GM19239 (cell line): ENCODE data around the gene ZNF787.
"Not testable (repeated sequence)": the region's sequence is repeated elsewhere in the genome, so short reads cannot be mapped to it uniquely, and the experiment has no call there.

Experiments
- DNase-seq: peaks from one replicate; pipeline ENCODE4 v3.0.0; 2011; ENCODE audit warnings: low spot score; ENCODE audit not compliant: insufficient read length
- FAIRE-seq: peaks from 2 replicates; lab custom pipeline; 2011; peaks lifted over from hg19 to GRCh38; lab: Jason Lieb, UNC

ZNF787 gene

DNA sequence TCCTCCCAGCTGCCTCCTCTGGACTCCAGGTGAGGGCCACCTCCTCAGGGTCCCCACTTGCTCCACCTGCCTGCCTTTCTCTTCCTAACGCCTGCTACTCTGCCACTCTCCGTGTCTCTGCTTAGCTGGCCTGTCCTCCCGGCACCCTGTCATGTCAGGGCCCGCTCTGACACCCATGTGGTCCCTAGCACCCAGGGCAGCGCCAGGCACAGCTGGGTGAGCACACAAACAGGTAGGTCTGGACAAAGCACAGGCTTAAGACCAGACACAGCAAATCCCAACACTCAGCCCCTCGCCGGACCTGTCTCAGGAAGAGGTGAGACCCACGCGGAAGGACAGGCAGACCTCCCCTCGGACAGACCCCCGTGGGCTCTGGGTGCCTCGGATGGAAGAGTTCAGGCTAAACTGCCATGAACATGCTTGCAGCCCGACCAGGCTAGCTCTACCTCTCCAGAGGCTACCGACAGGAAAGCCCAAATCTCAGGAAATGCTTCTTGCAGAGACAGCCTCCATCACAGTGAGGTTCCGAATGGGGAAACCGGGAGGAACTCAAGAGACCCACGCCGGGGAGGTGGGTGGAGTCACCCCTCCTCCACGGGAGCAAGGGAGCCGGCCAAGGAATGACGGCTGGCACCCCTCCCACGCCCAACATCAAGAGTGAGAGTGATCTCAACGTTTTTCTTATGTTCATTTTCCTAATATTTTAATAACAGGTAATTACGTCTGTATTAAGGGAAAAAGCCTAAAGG lies 12.5 kb downstream of the ZNF787 start:
- FAIRE-seq (no peak), DNase-seq (no peak)

DNA sequence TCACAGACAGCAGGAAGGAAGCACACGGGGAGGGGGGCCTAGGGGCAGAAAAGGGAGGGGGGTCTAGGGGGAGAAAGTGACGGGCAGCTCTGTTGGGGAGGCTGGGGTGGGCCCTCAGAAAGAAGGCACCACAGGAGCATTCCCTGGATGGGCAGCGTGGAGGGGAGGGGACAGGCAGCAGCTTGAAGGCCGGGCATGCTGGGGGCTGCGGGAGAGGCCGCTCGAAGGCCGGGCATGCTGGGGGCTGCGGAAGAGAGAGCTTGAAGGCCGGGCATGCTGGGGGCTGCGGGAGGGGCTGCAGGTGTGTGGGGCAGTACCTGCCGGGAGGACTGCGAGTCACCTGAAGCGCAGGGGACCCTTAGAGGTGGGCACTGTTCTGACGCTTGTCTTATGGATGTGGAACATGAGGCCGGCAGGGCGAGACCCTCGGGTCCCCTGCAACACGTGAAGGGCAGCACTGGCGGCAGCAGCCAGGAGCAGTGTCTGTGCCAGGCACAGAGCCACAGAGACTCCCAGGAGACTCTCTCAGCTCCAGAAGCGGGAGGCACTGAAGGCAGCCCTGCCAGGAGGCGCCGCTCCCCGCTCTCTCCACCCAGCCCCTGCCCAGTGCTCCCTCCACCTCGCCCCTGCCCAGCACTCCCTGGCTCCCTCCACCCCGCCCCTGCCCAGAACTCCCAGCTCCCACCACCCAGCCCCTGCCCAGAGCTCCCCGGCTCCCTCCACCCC lies 13.3 kb downstream of the ZNF787 start:
- DNase-seq: no peak
- FAIRE-seq: no peak

DNA sequence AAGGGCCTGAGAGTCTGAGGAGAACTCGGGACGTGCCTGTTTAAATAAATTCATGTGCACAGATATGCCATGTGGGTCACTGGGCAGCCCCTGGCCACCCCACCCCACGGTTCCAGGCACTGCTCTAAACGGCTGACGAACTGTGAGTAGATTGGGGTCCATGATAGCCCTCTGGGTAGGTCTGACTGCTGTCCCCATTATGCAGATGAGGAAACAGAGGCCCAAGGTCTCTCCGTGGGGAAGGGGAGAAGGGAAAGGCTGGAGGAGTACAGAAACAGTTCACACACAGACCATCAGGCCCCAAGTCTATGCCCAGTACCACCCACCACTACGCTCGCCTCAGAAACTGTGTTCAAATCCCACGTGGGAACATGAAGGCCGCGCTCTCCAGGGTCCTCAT lies 14.1 kb downstream of the ZNF787 start:
- no peak for FAIRE-seq
- DNase-seq: no peak

DNA sequence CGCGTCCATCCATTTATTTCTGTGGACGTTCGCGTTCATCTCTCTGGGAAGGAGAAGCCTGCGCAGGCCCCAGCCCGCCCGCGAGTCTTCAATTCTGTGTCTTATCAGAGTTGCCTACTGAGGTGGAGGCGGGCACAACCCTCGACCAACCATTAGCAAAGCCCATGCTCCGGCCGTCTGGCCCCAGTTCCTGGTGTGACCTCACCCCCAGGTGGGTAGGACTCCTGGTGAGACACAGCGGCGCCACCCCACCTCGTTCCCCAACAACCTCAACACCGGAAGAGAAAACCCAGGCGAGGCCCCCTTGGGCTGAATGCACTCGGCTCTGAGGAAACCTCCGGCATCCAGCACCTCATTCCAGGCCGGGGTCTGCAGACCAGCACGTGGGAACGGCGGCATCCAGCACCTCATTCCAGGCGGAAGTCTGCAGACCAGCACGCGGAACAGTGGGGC lies 14.7 kb downstream of the ZNF787 start:
- DNase-seq (no peak), FAIRE-seq (no peak)

DNA sequence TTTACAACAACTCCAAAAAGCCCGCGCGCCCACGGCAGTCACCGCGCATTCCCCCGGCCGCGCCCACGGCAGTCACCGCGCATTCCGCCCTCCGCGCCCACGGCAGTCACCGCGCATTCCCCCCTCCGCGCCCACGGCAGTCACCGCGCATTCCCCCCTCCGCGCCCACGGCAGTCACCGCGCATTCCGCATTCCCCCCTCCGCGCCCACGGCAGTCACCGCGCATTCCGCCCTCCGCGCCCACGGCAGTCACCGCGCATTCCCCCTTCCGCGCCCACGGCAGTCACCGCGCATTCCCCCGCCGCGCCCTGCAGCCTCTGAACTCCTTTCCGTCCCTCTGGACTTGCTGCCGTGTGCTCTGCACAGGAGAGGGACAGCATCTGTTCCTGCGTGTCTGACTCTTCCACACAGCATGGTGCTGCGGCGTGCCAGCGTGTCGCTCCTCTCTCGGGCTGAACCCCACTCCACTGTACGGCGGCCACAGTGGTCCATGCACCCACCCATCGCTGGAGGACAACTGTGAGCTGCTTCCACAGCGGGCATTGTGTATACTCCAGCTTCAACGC lies 15.2 kb downstream of the ZNF787 start:
- FAIRE-seq: not testable (repeated sequence)

DNA sequence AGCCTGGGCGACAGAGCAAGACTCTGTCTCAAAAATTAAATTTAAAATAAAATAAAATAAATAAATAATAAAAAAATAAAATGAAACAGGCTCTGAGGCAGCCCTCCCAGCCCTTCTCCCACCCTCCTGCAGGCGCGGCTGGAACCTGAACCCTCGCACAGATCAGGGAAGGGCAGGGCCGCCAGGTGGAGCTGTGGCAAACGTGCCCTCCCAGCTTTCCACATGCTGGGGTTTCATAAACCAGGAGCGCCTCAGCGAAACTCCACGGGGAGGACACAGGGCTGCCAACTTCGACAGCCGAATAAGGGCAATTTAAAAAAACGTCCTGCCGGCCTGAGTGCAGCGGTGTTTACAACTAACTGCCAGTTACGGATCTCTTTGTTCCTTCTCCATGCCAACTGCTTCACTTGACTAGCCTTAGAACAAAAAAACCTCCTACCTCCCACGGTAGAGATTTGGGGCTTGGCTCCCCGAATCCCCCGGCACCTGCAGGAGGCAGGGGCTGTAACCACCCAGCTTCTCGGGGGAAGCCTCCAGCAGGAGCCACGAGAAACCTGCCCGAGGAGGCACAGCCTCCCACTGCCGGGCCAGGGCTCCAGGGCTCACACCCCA lies 15.9 kb downstream of the ZNF787 start:
- DNase-seq: peak; percentile 79

More for the DNA sequence above, 15.2 kb downstream of the ZNF787 start:
- not testable (repeated sequence) for DNase-seq

DNA sequence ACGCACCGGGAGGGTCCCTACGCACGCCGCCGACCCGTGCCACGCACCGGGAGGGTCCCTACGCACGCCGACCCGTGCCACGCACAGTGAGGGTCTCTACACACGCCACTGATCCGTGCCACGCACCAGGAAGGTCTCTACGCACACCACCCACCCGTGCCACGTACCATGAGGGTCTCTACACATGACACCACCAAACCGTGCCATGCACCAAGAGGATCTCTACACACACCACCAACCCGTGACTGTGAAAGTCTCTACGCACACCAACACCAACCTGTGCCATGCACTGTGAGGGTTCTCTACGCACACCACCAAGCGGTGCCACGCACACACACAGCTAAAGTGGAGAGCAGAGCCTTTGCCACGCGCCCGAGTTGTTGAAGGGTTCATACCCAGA lies 16.7 kb downstream of the ZNF787 start:
- no peak for FAIRE-seq
- DNase-seq: no peak

More for the DNA sequence above, 15.9 kb downstream of the ZNF787 start:
- peak; percentile 59 for FAIRE-seq

DNA sequence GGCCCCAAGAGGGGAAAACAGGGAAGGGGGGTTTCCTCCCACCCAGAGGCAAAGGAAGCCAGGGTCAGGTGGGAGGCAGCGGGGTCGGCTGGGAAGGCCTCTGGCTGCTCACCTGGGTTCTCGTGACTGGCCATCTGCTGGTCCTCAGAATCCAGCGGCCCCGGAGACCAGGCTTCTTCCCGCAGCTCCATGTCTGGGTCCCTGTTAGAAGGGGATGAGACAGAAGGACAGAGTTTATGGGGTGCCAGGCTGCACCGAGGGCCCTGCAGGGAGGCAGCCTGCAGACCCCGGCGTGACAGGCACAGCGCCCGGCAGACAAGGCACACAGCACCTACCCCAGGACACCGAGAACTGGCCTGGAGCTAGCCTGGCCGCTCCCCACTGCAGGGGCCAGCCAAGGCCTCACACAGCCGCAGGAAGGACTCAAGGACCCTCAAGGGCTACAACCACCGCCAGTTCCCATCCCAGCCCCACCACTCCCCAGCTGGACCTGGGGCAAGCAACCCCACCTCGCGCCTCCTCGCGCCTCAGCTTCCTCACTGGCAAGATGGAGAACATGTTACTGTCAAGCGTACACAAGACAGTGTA lies 18.0 kb downstream of the ZNF787 start:
- FAIRE-seq: no peak
- DNase-seq: no peak

DNA sequence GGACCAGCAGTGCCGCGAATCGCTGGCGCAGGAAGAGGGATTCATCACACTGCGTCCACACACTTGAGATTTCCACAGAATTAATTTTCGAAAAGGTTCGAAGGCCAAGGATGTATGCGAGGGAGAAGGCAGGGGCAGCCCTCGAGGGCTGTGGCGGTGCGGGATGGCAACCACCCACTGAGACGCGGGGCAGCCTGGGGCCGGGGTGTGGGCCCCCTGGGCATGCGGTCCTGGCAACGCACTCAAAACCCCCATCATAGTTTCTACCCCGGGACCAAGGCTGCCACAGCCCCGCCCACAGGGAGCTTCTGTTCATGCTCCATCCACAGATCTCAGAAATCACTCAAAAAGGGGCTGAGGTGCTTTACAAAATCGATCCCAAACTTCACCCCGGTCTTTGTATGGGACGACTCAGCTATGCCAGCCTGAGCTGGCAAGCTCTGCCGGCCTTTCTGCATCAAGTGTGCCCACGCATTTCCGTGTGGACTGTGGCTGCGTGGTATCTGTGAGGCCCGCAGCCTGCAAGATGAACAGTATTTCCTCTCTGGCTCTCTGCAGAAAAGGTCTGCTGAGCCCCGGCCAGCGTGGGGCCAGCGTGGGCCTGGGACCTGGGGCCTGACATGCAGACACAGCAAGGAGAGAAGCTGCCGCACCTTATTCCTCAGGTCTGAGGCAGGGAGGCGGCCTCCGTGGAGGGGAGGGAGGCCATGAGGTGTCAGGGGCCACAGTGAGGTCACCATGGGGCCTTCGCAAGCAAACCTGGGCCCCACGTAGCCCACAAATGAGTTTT lies 19.2 kb downstream of the ZNF787 start:
- no peak for DNase-seq
- no peak for FAIRE-seq

DNA sequence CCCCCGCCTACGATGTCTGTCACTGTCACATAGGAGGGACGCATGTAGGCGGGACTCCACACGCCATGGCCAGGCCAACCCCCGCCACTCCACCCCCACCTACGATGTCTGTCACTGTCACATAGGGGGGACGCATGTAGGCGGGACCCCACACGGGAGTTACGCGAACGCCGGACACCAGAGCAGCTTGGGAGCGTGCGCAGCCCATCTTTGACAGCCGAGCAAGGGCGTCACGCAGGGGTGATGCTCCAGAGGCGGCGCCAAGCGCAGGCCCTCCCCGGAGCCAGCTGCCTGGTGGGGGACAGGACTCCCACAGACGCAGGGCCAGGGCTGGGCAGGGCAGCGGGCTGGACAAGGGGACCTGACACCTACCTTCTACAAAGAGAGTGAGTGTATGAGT lies 20.0 kb downstream of the ZNF787 start:
- FAIRE-seq: no peak

DNA sequence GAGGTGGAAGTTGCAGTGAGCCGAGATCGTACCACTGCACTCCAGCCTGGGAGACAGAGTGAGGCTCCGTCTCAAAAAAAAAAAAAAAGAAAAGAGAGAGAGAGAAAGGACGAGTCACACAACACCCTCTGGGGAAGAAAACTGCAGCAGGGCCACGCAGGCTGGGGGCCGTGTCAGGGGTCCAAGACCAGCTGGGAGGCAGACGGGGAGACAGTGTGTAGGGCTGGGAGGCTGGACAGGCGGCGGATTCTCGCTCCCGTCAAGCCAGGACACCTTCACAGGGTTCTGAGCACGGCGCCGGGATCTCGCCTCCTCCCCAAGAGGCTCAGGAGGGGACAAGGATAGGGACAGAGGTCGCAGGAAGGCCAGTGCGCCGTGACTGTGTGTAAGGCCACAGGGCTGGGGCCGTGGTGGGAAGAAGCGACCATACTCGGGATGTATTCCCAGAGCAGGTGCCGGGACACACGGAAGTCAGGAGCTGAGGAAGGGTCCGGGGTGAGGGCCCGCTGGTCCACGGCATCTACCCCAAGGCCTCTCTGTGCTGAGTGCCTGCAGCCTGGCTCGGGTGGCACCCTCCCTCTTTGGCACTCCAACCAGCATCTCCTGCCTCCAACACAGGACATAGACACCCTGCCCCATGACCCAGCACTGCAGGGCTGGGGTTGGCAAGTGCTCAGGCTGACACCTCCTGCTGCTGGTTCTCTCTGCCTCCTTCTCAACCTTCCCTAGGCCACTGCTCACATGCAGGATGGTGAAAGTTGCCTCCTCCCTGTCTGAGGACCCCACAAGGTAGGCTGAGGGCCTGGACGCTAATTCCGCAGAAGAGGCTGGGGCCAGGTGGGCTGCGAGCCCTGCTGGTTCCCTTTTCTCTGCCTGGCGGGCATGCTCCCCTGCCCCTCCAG lies 21.2 kb downstream of the ZNF787 start:
- FAIRE-seq (no peak), DNase-seq (no peak)

More for the DNA sequence above, 20.0 kb downstream of the ZNF787 start:
- DNase-seq: no peak

DNA sequence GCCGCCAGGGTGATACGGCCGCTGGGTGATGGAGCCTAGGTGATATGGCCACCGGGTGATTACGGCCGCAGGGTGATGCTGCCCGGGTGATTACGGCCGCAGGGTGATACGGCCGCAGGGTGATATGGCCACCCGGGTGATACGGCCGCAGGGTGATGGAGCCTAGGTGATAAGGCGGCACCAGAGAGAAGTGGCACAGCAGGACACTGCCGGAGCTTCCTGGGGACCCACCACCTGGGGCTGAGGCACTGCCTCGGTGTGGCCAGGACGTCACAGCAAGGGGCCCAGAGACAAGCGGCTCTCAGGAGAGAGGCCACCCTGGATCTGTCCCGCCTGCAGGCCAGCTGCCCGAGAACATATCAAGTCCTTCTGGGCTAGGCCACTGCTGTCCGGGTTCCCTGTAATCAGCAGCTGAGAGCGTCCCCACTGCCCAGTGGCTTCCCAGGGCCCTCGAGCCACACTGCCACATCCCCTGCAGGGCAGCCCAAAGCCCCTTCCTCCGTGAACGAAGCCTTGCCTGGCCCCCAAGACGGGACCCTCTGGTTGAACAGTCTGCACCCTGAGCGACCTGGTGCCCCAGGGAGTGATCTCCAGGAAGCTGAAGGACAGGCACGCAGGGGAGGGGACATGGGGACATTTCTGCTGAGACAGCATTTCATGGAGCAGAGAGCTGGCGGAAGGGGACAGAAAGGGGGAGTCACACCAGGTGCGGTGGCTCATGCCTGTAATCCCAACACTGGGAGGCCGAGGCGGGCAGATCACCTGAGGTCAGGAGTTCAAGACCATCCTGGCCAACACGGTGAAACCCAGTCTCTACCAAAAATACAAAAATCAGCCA lies 22.1 kb downstream of the ZNF787 start:
- DNase-seq: no peak
- no peak for FAIRE-seq

DNA sequence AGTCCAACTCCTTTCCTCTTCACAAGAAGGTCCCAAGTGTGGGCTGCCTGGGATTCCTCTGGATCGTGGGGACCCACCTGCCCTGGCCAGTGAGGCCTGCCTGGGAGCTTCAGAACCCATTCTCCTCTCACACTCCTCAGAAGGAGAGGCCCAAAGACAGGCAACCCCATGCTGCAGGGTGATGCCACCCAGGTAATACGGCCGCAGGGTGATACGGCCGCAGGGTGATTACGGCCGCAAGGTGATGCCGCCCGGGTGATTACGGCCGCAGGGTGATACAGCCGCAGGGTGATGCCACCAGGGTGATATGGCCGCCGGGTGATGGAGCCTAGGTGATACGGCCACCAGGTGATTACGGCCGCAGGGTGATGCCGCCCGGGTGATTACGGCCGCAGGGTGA lies 22.9 kb downstream of the ZNF787 start:
- not testable (repeated sequence) for FAIRE-seq, DNase-seq

DNA sequence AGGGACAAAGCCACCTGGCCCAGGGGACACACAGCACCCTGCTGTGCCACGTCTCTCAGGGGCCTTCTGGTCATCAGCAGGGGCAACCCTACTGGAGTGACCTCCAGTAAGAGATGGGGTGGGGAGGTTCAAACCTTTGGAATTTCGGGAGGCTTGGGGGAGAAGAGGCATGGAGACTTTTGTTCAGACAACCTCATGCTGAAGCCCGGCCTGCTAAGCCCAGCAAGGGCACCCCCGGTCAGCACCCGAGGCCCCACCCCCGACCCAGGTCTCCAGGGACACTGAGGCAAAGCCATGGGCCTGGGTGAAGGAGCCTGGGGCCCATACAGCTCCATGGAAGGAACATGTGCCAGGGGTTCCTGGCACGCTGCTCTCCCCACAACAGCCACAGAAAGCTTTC lies 23.3 kb downstream of the ZNF787 start:
- DNase-seq (no peak), FAIRE-seq (no peak)

DNA sequence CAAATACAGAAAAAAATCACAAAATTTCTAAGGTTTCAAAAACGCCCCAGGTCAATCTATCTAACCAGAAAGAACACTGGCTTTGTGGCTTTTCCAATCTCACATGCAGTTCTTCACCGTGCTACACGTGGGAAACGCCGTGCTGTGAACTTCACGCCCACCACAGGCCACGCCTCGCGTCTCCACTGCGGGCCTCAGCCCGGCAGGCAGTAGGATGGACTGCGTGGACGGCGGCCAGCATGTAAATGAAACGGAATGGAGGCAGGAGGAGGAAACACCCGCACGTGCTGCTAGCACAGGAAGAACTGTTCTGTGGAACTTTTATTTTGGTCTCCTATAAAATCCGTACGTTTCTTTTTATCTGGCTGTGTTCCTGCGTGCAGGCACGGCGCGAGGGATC lies 23.8 kb downstream of the ZNF787 start:
- DNase-seq (no peak), FAIRE-seq (no peak)

DNA sequence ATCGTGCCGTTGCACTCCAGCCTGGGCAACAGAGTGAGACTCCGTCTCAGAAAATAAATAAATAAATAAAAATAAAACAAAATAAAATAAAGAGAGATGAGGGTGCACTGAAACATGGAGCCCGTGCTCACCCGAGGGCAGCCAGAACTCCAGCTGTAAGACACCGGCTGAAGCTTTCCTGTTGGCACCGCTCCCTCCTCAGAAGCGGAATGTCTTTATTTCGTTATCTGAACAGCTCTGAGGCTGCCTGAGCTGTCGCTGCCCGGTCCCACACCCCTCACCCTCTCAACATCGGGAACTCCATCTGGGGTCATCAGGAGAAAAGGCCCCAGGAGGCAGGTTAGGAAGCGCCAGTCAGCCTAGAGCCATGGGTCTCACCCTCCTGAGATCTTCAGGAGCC lies 24.4 kb downstream of the ZNF787 start:
- FAIRE-seq (no peak), DNase-seq (no peak)

DNA sequence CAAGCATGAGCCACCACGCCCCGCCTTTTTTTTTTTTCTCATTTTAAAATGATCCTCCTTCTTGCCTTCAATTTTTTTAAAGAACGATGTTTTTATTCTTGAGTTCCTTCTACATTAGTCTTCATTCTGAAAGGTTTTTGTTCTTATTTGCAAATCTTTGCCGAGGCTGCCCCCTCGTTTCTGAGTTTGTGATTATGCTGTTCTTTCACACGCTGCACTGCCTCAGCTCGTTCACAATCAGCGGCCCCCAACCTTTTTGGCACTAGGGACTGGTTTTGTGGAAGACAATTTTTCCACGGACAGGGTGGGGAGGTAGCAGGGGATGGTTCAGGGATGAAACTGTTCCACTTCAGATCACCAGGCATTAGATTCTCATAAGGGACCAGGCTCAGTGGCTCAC lies 26.6 kb downstream of the ZNF787 start:
- FAIRE-seq (no peak), DNase-seq (no peak)
